ENCODE data around the gene MYL2. TPM values are rescaled to one million over a fixed set of nuclear protein-coding genes. Genes with fewer than 3 reads are reported as not detected.

Gene MYL2
- total and polyA plus RNA-seq, 8 donors = 2.0 to 3.0 (median 2.2) TPM; not detected in 5

DNA sequence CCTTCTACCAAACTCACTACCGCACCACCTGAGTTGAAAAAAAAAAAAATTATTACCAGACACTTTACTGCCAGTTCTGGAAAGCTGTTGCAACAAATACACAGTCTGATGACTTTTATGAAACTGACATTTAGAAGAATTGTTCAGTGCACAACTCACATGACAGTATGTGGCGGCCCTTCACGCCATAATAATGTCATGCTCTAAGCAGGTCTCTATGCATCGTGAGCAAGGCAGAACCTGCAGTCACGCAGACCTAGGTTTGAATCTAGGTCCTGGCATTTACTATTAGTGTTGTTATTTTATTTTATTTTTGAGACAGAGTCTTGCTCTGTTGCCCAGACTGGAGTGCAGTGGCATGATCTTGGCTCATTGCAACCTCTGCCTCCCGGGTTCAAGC lies 8.1 kb downstream of the MYL2 start:
- Histone ChIP-seq H3K27ac (no peak overlapping the region), H3K4me1 (no peaks in the 10 kb centered on the region), H3K4me3 (no peak overlapping the region), H3K27me3 (peaks cover 0 to 27% of the 10 kb centered on the region in 2 donors), H3K9me3 (no peaks in the 10 kb centered on the region), H3K36me3 (no peaks in the 10 kb centered on the region)
- no peak for ATAC-seq
- DNase-seq = no peak
- intact Hi-C loops (cut with DNase I) = no loop called here
- no peak for TF ChIP-seq CTCF (IDR thresholded peaks at IDR 0.05)

- ATAC-seq (no peak), DNase-seq (no peak)
- peaks cover 0 to 38% of the 10 kb centered on the region in 2 donors for H3K27me3 ChIP-seq
- H3K36me3 ChIP-seq = no peaks in the 10 kb centered on the region
- no peaks in the 10 kb centered on the region for H3K9me3 ChIP-seq
- no peaks in the 10 kb centered on the region for H3K4me1 ChIP-seq
- no peak for TF ChIP-seq CTCF (IDR thresholded peaks at IDR 0.05)
- H3K27ac ChIP-seq = no peak overlapping the region
- H3K4me3 ChIP-seq = no peak overlapping the region
- intact Hi-C loops (cut with DNase I) = no loop called here
These were observed 11.8 kb downstream of the MYL2 start for GRCh38 chr12:110908377-110909152.

DNA sequence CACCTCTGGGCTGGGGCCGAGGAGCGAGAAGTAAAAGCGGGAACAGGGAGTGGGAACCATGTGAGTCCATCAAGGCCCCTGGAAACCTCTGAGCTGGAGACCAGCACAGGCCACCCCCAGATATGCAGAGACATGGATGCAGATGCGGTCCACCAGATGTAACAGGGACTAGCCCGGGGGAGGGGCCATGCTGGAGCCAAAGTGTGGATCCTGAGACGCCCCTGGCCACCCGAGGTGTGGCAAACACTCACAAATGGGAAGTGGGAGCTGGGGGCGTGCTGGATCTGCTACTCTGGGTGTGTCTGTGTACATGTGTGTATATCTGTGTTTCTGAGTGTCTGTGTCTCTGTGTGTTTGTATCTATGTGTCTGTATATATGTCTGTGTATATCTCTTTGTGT lies 12.8 kb downstream of the MYL2 start:
- DNase-seq = no peak
- Histone ChIP-seq H3K4me1 (no peaks in the 10 kb centered on the region), H3K27ac (no peak overlapping the region), H3K9me3 (no peaks in the 10 kb centered on the region), H3K27me3 (peaks cover 0 to 42% of the 10 kb centered on the region in 2 donors), H3K36me3 (no peaks in the 10 kb centered on the region), H3K4me3 (no peak overlapping the region)
- intact Hi-C loops (cut with DNase I) = no loop called here
- TF ChIP-seq CTCF (IDR thresholded peaks at IDR 0.05) = no peak
- ATAC-seq = no peak

- H3K9me3 ChIP-seq = no peaks in the 10 kb centered on the region
- H3K36me3 ChIP-seq = no peaks in the 10 kb centered on the region
- DNase-seq (no peak), ATAC-seq (no peak)
- H3K4me3 ChIP-seq = no peak overlapping the region
- no peak for TF ChIP-seq CTCF (IDR thresholded peaks at IDR 0.05)
- no peaks in the 10 kb centered on the region for H3K4me1 ChIP-seq
- H3K27me3 ChIP-seq = peaks cover 0 to 42% of the 10 kb centered on the region in 2 donors
- intact Hi-C loops (cut with DNase I) = no loop called here
- no peak overlapping the region for H3K27ac ChIP-seq
These were observed 13.4 kb downstream of the MYL2 start for GRCh38 chr12:110906985-110907384.

DNA sequence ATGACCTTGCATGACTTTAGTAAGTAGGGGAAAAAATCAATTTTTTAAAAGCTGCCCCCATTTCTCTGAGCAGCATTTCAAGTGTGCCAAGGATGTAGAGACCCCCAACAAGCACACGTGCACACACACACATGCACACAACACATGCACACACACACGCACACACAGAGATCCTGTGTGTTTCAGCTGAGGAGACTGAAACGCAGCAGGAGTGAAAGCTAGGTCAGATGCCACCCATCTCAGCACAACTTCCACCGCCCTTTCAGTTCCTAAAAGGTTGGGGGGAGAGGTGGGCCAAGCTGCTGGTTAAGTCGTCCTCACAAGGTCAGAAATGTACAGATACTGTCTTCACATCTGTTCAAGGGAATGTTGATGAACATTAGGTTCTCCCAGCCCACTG lies 13.9 kb downstream of the MYL2 start:
- no peak for TF ChIP-seq CTCF (IDR thresholded peaks at IDR 0.05)
- no peak for ATAC-seq
- Histone ChIP-seq H3K27ac (no peak overlapping the region), H3K4me1 (no peaks in the 10 kb centered on the region), H3K9me3 (no peaks in the 10 kb centered on the region), H3K36me3 (no peaks in the 10 kb centered on the region), H3K4me3 (no peak overlapping the region), H3K27me3 (peaks cover 0 to 42% of the 10 kb centered on the region in 2 donors)
- DNase-seq = no peak
- intact Hi-C loops (cut with DNase I) = no loop called here

Measured in left lung (tissue), 10 donors.